K562 (cell line): ENCODE results near the gene TBC1D20. TPM values are rescaled to one million over a fixed set of nuclear protein-coding genes. Genes with fewer than 3 reads are reported as not detected.

Source experiments
- ATAC-seq: fragments of 200-7000 bp; cut with Tn5 transposase; 3 replicates; pipeline ENCODE4 v1.9.1; 2020; ENCODE audit warnings: moderate library complexity
- BruUV-seq: library from RNA; stranded (reverse); fragments of 400-500 nt; replicated peaks from 2 replicates; lab custom pipeline; 2021; lab: Mats Ljungman, UMichigan
- CTCF ChIA-PET: fragments of 300-600 bp; formaldehyde crosslinking; extraction: SDS; loops from one replicate; lab custom pipeline; 2021; ENCODE audit warnings: low intra/inter-chr PET ratio; lab: Yijun Ruan, JAX
- POLR2A ChIA-PET: fragments of 300-600, 350-650 bp; sonication (Branson Sonifier 250); formaldehyde crosslinking; extraction: SDS; loops from one replicate; lab custom pipeline; 2021; ENCODE audit warnings: antibody characterized with exemption, inconsistent platforms; lab: Yijun Ruan, JAX
- DNase-seq, 4 experiments: peaks; one replicate each; pipeline versions ENCODE4 v3.0.0 to v3.0.0-alpha.2; 2011 to 2018; ENCODE audit warnings: low spot score in 3 of 4, mixed read lengths in 3 of 4; ENCODE audit errors: extremely low read depth in 1 of 4
- FAIRE-seq: peaks from 2 replicates; lab custom pipeline; 2011; peaks lifted over from hg19 to GRCh38; lab: Jason Lieb, UNC
- H2AFZ ChIP-seq: 2 replicates; pipeline ENCODE4 v1.6.0; 2011; ENCODE audit warnings: low read depth, low read length, control low read depth, inconsistent platforms
- H3K27ac ChIP-seq: fragments of 200-600 bp; 3 replicates; pipeline ENCODE4 v1.8.0; 2011; ENCODE audit warnings: low read depth, mild to moderate bottlenecking, control low read depth, inconsistent platforms, low read length, moderate library complexity, mixed read lengths; ENCODE audit errors: extremely low read depth
- H3K27me3 ChIP-seq, 2 experiments: fragments of 300-600 bp in 1 of 2; 2 replicates in 1 of 2; 3 replicates in 1 of 2; pipeline versions ENCODE4 v1.6.0 to v1.8.0; 2011; ENCODE audit warnings: inconsistent platforms in 2 of 2, low read length in 2 of 2, mild to moderate bottlenecking in 1 of 2, mixed read lengths in 1 of 2, moderate library complexity in 1 of 2; ENCODE audit not compliant: control insufficient read depth in 2 of 2, insufficient read depth in 2 of 2
- H3K36me3 ChIP-seq: fragments of 300-600 bp; 3 replicates; pipeline ENCODE4 v1.8.0; 2011; ENCODE audit warnings: mild to moderate bottlenecking, low read length, inconsistent platforms; ENCODE audit not compliant: control insufficient read depth, insufficient read depth
- H3K4me1 ChIP-seq, 2 experiments: fragments of 200-600 bp in 1 of 2; replicated peaks in 1 of 2; 2 replicates in 1 of 2; 3 replicates in 1 of 2; pipeline versions ENCODE4 v1.5.1 to v1.8.0; 2011; ENCODE audit warnings: inconsistent platforms in 2 of 2, low read length in 2 of 2, mild to moderate bottlenecking in 1 of 2, mixed read lengths in 1 of 2, moderate library complexity in 1 of 2; ENCODE audit not compliant: control insufficient read depth in 2 of 2, insufficient read depth in 2 of 2
- H3K4me2 ChIP-seq: 2 replicates; pipeline ENCODE4 v1.6.1; 2011; ENCODE audit warnings: low read length, control low read depth, inconsistent platforms, mixed read lengths; ENCODE audit not compliant: insufficient read depth
- H3K4me3 ChIP-seq: fragments of 200-600 bp; sonication (generic), shearing (Covaris generic); 2 replicates; pipeline ENCODE4 v1.5.1; 2016; ENCODE audit warnings: control low read depth, inconsistent platforms
- H3K79me2 ChIP-seq: fragments of 200-600 bp; 3 replicates; pipeline ENCODE4 v1.8.0; 2011; ENCODE audit warnings: low read length, inconsistent platforms; ENCODE audit not compliant: control insufficient read depth, insufficient read depth
- H3K9ac ChIP-seq, 2 experiments: 2 replicates each; pipeline versions ENCODE4 v1.6.0 to v1.6.1; 2011; ENCODE audit warnings: low read depth in 2 of 2, low read length in 2 of 2, control low read depth in 1 of 2, inconsistent platforms in 1 of 2, mild to moderate bottlenecking in 1 of 2, mixed read lengths in 1 of 2; ENCODE audit not compliant: insufficient read depth in 1 of 2
- H3K9me1 ChIP-seq: one replicate; pipeline ENCODE4 v1.6.0; 2011; ENCODE audit warnings: inconsistent platforms, mild to moderate bottlenecking, low read length, moderate library complexity; ENCODE audit not compliant: control insufficient read depth, insufficient read depth
- H3K9me3 ChIP-seq: replicated peaks from 2 replicates; pipeline ENCODE4 v1.5.1; 2011; ENCODE audit warnings: low read depth, low read length, inconsistent platforms; ENCODE audit not compliant: control insufficient read depth, insufficient read depth
- H4K20me1 ChIP-seq: replicated peaks from 2 replicates; pipeline ENCODE4 v1.6.1; 2011; ENCODE audit warnings: low read length, inconsistent platforms, mixed read lengths; ENCODE audit not compliant: control insufficient read depth, insufficient read depth
- CXXC5 ChIP-seq: fragments of 250-450 bp; sonication (Bioruptor Pico); IDR thresholded peaks from 2 replicates; pipeline ENCODE4 v1.8.0; 2022; ENCODE audit warnings: inconsistent platforms, mild to moderate bottlenecking, moderate library complexity
- ERF ChIP-seq: fragments of 450-650 bp; formaldehyde crosslinking; IDR thresholded peaks from 2 replicates; pipeline ENCODE4 v1.4.0; 2020; ENCODE audit warnings: mild to moderate bottlenecking, mixed read lengths
- HNRNPL ChIP-seq: fragments of 200-400 bp; formaldehyde crosslinking; IDR thresholded peaks from 2 replicates; pipeline ENCODE4 v1.6.1; 2017; ENCODE audit warnings: low read depth, mild to moderate bottlenecking, low read length
- IRF2 ChIP-seq: sonication (generic); formaldehyde crosslinking; IDR thresholded peaks from 2 replicates; pipeline ENCODE4 v1.8.1; 2022; ENCODE audit warnings: mild to moderate bottlenecking, missing genetic modification reagents
- KLF6 ChIP-seq: fragments of 250-450 bp; sonication (Bioruptor Pico); IDR thresholded peaks from 2 replicates; pipeline ENCODE4 v1.4.0; 2020; ENCODE audit warnings: mild to moderate bottlenecking, moderate library complexity, borderline replicate concordance
- MLX ChIP-seq, 2 experiments: fragments of 450-650 bp in 1 of 2; sonication (generic) in 1 of 2; formaldehyde crosslinking; conservative IDR thresholded peaks; 2 replicates each; pipeline versions ENCODE4 v1.4.0 to v1.8.1; 2020 to 2022; ENCODE audit warnings: mild to moderate bottlenecking in 1 of 2, missing genetic modification reagents in 1 of 2
- MXD1 ChIP-seq: fragments of 250-450 bp; sonication (Bioruptor Pico); IDR thresholded peaks from 2 replicates; pipeline ENCODE4 v1.8.0; 2021; ENCODE audit warnings: borderline replicate concordance, mild to moderate bottlenecking, moderate library complexity; ENCODE audit not compliant: poor library complexity, severe bottlenecking
- NFRKB ChIP-seq: fragments of 450-650 bp; IDR thresholded peaks from 2 replicates; pipeline ENCODE4 v1.6.1; 2016; ENCODE audit warnings: low read depth
- POLR2AphosphoS5 ChIP-seq: IDR thresholded peaks from 2 replicates; pipeline ENCODE4 v1.6.1; 2011; ENCODE audit warnings: mild to moderate bottlenecking, low read depth, low read length, moderate library complexity; ENCODE audit not compliant: control insufficient read depth, insufficient read depth
- SMAD3 ChIP-seq: fragments of 450-650 bp; formaldehyde crosslinking; conservative IDR thresholded peaks from 2 replicates; pipeline ENCODE4 v1.4.0; 2020; ENCODE audit warnings: mild to moderate bottlenecking
- ZNF263 ChIP-seq: sonication (generic); formaldehyde crosslinking; IDR thresholded peaks from 2 replicates; pipeline ENCODE4 v1.8.0; 2022; ENCODE audit warnings: mild to moderate bottlenecking, missing genetic modification reagents, borderline replicate concordance
- WGBS: fragments of 100-300 bp; shearing (Covaris generic); methylation state at CpG from one replicate; pipeline ENCODE4 v1.1.6; 2016; ENCODE audit warnings: low coverage, mixed read lengths; ENCODE audit not compliant: insufficient coverage; ENCODE audit errors: missing lambda C conversion rate; 5-methylcytosine and 5-hydroxymethylcytosine counted together
- in situ Hi-C: fragments of 300-500 bp; cut with MboI; formaldehyde crosslinking; loops from 4 replicates; pipeline ENCODE4 v1.15.0; 2018; ENCODE audit warnings: inconsistent platforms, mixed read lengths
- intact Hi-C: fragments of 100-400 bp; cut with micrococcal nuclease; formaldehyde crosslinking; loops from 2 replicates; pipeline ENCODE4 v1.14.2; 2022
- polyA plus RNA-seq, 8 experiments: library from polyadenylated mRNA; depleted of rRNA in 4 of 8; stranded (reverse) in 5 of 8; unstranded in 3 of 8; fragments of >200 nt; fragmentation: Nextera tagmentation in 2 of 8; fragmentation: Illumina TruSeq in 1 of 8; extraction: Ambion mirVana in 2 of 8; extraction: Trizol in 1 of 8; gene quantifications; 2 replicates each; pipeline versions ENCODE4 v1.2.1 to v1.2.3, GENCODE V29; 2011 to 2014; ENCODE audit warnings: inconsistent platforms in 1 of 8, missing spikeins in 1 of 8
- total RNA-seq, 7 experiments: library from RNA; depleted of rRNA in 6 of 7; stranded (reverse); fragments of >200 nt in 6 of 7; fragmentation: Illumina TruSeq in 2 of 7; extraction: Trizol in 2 of 7; gene quantifications; 2 replicates each; pipeline versions ENCODE4 v1.2.1 to v1.2.3, GENCODE V29; 2011 to 2021; ENCODE audit warnings: low replicate concordance in 1 of 7
- TF ChIP-seq, protein P1 (sequence below): fragments of 450-650 bp; formaldehyde crosslinking; IDR thresholded peaks from 2 replicates; pipeline ENCODE4 v1.4.0; 2022; ENCODE audit warnings: mild to moderate bottlenecking, moderate library complexity
- TF ChIP-seq, protein P2 (sequence below): fragments of 450-650 bp; conservative IDR thresholded peaks from 2 replicates; pipeline ENCODE4 v1.6.1; 2016; ENCODE audit warnings: missing genetic modification characterization, low read depth, mild to moderate bottlenecking, control low read depth, missing compliant biosample characterization

The TBC1D20 gene
- total and polyA plus RNA-seq, 9 of the 15 experiments (the other 6 are each of a cell fraction or from before 2014, with no cell fraction given) = 7.0 to 25.3 (median 15.1) TPM

DNA sequence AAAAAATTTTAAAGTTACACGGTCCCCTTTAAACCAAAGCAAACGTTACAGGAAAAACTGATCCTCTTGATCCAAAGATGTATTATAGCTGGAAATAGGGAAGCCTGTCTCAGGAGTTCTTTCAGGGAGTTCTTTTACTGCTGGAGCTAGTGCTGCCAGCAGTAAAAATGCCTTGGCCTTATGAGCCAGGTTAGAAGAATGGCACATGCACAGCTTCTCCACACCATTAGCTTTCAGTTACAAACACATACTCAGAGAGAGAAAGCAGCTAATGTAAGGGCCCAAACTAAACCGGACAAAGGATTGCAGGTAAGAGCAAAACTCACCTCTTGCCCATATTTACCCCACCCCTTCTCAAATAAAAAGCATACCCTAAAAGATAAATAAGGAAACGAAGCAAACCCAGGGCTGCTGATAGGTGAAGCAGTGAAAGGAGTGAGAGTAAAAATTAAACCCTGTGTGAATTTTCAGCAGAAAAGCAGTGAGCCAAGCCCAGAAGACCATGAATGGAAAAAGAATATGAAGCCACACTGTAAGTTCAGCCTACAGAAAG, 19.0 kb downstream of the TBC1D20 start (continued):
- TF ChIP-seq POLR2AphosphoS5 (no peak), KLF6 (no peak), SMAD3 (CRISPR knock-in tag) (no peak), CXXC5 (no peak), MXD1 (CRISPR knock-in tag) (no peak), ERF (no peak), ZNF263 (no peak), HNRNPL (no peak)
- TF ChIP-seq, protein P1, sequence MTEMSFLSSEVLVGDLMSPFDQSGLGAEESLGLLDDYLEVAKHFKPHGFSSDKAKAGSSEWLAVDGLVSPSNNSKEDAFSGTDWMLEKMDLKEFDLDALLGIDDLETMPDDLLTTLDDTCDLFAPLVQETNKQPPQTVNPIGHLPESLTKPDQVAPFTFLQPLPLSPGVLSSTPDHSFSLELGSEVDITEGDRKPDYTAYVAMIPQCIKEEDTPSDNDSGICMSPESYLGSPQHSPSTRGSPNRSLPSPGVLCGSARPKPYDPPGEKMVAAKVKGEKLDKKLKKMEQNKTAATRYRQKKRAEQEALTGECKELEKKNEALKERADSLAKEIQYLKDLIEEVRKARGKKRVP (CRISPR knock-in tag) = no peak
- TF ChIP-seq, all 486 proteins: peak for 0

- Histone ChIP-seq H3K9me1 (peaks cover 2% of the 10 kb centered on the region), H2AFZ (no peak overlapping the region), H3K4me1 (peaks cover 0 to 8% of the 10 kb centered on the region in 2 experiments; a peak in 3 of 5 replicates), H3K36me3 (peaks cover 91% of the 10 kb centered on the region), H3K27me3 (no peaks in the 10 kb centered on the region), H4K20me1 (peaks cover 4% of the 10 kb centered on the region; the same call in 1 of the 2 replicates), H3K79me2 (peaks cover 18% of the 10 kb centered on the region; the same call in 1 of the 3 replicates), H3K4me2 (no peak overlapping the region), H3K27ac (no peak overlapping the region), H3K9ac (no peak overlapping the region), H3K9me3 (no peaks in the 10 kb centered on the region), H3K4me3 (no peak overlapping the region)
- ChIA-PET POLR2A (no interaction called here), CTCF (no interaction called here)
- DNase-seq = no peak
- no TSS peak for BruUV-seq
- no peak for ATAC-seq
- WGBS = 94% methylated on average over 12 of the region's 13 CpGs
- FAIRE-seq = no peak
- intact Hi-C loops (no loop called here), in situ Hi-C loops (no loop called here)
- TF ChIP-seq NFRKB (no peak), MLX (CRISPR knock-in tag; conservative IDR thresholded peaks at IDR 0.05) (no peak), IRF2 (CRISPR knock-in tag) (no peak)
- TF ChIP-seq, protein P2, sequence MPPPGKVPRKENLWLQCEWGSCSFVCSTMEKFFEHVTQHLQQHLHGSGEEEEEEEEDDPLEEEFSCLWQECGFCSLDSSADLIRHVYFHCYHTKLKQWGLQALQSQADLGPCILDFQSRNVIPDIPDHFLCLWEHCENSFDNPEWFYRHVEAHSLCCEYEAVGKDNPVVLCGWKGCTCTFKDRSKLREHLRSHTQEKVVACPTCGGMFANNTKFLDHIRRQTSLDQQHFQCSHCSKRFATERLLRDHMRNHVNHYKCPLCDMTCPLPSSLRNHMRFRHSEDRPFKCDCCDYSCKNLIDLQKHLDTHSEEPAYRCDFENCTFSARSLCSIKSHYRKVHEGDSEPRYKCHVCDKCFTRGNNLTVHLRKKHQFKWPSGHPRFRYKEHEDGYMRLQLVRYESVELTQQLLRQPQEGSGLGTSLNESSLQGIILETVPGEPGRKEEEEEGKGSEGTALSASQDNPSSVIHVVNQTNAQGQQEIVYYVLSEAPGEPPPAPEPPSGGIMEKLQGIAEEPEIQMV (tag) = no peak
Observed at GRCh38 chr20:440636-441035, 21.7 kb downstream of the TBC1D20 start.
